Measurements from ENCODE around the gene WDR12. TPM values are rescaled to one million over a fixed set of nuclear protein-coding genes. Genes with fewer than 3 reads are reported as not detected.

Gene WDR12
- total and polyA plus RNA-seq, 2 of the 13 experiments (the other 11 are each of a cell fraction or from before 2014, with no cell fraction given), result 94.4 to 216 TPM

DNA sequence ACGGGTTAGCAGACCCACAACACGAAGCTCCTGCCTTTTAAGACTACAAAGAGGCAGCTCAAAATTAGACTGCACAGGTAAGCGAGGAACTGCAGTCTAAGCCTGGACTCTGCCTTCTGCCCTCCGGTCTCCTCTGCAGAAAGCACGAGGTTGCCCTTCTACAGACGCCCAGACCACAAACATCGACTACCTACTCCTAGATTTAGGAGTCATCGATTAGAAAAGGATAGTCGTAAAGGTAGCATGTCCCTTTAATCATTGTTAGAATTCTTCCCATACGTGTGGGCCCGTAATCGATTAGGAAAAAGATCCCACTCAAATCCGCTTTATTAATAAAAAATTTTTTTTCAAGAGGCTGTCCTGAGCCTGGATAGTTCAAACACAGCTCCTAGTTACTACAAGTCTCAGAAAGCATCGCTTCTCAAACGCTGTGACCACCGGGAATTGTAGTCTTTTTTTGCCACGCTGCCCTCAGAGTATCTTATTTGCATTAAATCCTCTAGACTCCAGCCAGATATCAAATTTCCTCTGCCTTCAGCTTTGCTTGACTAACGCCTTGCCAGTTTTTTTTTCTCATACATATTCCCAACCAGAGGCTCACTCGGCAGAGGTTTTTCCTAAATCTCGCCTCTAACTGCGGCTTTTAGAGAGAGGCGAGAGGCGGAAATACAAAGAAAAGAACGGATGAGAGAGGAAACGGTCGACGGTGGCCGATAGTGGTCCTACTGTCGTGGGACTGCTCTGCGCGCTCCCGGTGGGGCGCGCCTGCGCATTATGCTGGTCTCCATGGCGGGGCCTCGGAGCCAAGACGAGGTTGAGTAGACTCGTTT is at the start of gene WDR12, which contains the start of gene CARF (continued):
- TF ChIP-seq, protein P1, sequence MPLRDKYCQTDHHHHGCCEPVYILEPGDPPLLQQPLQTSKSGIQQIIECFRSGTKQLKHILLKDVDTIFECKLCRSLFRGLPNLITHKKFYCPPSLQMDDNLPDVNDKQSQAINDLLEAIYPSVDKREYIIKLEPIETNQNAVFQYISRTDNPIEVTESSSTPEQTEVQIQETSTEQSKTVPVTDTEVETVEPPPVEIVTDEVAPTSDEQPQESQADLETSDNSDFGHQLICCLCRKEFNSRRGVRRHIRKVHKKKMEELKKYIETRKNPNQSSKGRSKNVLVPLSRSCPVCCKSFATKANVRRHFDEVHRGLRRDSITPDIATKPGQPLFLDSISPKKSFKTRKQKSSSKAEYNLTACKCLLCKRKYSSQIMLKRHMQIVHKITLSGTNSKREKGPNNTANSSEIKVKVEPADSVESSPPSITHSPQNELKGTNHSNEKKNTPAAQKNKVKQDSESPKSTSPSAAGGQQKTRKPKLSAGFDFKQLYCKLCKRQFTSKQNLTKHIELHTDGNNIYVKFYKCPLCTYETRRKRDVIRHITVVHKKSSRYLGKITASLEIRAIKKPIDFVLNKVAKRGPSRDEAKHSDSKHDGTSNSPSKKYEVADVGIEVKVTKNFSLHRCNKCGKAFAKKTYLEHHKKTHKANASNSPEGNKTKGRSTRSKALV (CRISPR knock-in tag; IDR thresholded peaks at IDR 0.05), result 0 out of 2 replicates have a peak, but pooled peaks have one; percentile 39
- TF ChIP-seq ZNF343 (CRISPR knock-in tag; IDR thresholded peaks at IDR 0.05) (no peak), JDP2 (CRISPR knock-in tag; IDR thresholded peaks at IDR 0.05; ENCODE audit: borderline replicate concordance) (no peak), ZNF430 (CRISPR knock-in tag; IDR thresholded peaks at IDR 0.05) (no peak; the same call in 1 of the 2 replicates), ZNF496 (CRISPR knock-in tag; IDR thresholded peaks at IDR 0.05; ENCODE audit: insufficient replicate concordance) (no peak), MYC (CRISPR knock-in tag; IDR thresholded peaks at IDR 0.05; ENCODE audit: borderline replicate concordance) (peak; percentile 98), ZSCAN12 (CRISPR knock-in tag; IDR thresholded peaks at IDR 0.05) (0 out of 2 replicates have a peak, but pooled peaks have one; percentile 46), ZBTB42 (CRISPR knock-in tag; IDR thresholded peaks at IDR 0.05) (no peak), ZBTB7B (CRISPR knock-in tag; IDR thresholded peaks at IDR 0.05) (no peak), ZNF577 (CRISPR knock-in tag; IDR thresholded peaks at IDR 0.05; ENCODE audit: borderline replicate concordance, low read depth) (no peak), FOXC1 (CRISPR knock-in tag; IDR thresholded peaks at IDR 0.05; ENCODE audit: borderline replicate concordance) (no peak; the same call in 1 of the 2 replicates), KLF13 (CRISPR knock-in tag; IDR thresholded peaks at IDR 0.05) (no peak)
- TF ChIP-seq, protein P2, sequence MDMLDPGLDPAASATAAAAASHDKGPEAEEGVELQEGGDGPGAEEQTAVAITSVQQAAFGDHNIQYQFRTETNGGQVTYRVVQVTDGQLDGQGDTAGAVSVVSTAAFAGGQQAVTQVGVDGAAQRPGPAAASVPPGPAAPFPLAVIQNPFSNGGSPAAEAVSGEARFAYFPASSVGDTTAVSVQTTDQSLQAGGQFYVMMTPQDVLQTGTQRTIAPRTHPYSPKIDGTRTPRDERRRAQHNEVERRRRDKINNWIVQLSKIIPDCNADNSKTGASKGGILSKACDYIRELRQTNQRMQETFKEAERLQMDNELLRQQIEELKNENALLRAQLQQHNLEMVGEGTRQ (IDR thresholded peaks at IDR 0.05; ENCODE audit: low read depth, low read length), result no peak
- TF ChIP-seq, protein P2 (CRISPR knock-in tag; IDR thresholded peaks at IDR 0.05; ENCODE audit: borderline replicate concordance), result no peak
- TF ChIP-seq, protein P3, sequence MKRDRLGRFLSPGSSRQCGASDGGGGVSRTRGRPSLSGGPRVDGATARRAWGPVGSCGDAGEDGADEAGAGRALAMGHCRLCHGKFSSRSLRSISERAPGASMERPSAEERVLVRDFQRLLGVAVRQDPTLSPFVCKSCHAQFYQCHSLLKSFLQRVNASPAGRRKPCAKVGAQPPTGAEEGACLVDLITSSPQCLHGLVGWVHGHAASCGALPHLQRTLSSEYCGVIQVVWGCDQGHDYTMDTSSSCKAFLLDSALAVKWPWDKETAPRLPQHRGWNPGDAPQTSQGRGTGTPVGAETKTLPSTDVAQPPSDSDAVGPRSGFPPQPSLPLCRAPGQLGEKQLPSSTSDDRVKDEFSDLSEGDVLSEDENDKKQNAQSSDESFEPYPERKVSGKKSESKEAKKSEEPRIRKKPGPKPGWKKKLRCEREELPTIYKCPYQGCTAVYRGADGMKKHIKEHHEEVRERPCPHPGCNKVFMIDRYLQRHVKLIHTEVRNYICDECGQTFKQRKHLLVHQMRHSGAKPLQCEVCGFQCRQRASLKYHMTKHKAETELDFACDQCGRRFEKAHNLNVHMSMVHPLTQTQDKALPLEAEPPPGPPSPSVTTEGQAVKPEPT (CRISPR knock-in tag; IDR thresholded peaks at IDR 0.05; ENCODE audit: low read depth), result peak; percentile 42; the same call in 1 of the 2 replicates
- TF ChIP-seq, protein P4, sequence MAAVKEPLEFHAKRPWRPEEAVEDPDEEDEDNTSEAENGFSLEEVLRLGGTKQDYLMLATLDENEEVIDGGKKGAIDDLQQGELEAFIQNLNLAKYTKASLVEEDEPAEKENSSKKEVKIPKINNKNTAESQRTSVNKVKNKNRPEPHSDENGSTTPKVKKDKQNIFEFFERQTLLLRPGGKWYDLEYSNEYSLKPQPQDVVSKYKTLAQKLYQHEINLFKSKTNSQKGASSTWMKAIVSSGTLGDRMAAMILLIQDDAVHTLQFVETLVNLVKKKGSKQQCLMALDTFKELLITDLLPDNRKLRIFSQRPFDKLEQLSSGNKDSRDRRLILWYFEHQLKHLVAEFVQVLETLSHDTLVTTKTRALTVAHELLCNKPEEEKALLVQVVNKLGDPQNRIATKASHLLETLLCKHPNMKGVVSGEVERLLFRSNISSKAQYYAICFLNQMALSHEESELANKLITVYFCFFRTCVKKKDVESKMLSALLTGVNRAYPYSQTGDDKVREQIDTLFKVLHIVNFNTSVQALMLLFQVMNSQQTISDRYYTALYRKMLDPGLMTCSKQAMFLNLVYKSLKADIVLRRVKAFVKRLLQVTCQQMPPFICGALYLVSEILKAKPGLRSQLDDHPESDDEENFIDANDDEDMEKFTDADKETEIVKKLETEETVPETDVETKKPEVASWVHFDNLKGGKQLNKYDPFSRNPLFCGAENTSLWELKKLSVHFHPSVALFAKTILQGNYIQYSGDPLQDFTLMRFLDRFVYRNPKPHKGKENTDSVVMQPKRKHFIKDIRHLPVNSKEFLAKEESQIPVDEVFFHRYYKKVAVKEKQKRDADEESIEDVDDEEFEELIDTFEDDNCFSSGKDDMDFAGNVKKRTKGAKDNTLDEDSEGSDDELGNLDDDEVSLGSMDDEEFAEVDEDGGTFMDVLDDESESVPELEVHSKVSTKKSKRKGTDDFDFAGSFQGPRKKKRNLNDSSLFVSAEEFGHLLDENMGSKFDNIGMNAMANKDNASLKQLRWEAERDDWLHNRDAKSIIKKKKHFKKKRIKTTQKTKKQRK (IDR thresholded peaks at IDR 0.05; ENCODE audit: low read length), result no peak
- TF ChIP-seq, protein P5, sequence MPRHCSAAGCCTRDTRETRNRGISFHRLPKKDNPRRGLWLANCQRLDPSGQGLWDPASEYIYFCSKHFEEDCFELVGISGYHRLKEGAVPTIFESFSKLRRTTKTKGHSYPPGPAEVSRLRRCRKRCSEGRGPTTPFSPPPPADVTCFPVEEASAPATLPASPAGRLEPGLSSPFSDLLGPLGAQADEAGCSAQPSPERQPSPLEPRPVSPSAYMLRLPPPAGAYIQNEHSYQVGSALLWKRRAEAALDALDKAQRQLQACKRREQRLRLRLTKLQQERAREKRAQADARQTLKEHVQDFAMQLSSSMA (CRISPR knock-in tag; IDR thresholded peaks at IDR 0.05), result peak; percentile 59; the same call in 1 of the 2 replicates
